B cell (primary cell): ENCODE results near the gene GRAMD1C.

Experiments
- CTCF ChIP-seq: fragments of 200-600 bp; IDR thresholded peaks from one replicate; pipeline ENCODE4 v1.8.0; 2022; ENCODE audit warnings: antibody characterized with exemption, mild to moderate bottlenecking
- EZH2 ChIP-seq: IDR thresholded peaks from 2 replicates; pipeline ENCODE4 v1.6.1; 2012; ENCODE audit warnings: borderline replicate concordance, low read depth, mild to moderate bottlenecking, moderate library complexity, low read length; ENCODE audit not compliant: insufficient read depth, poor library complexity, severe bottlenecking

- TF ChIP-seq CTCF, result no peak
- TF ChIP-seq EZH2, result no peak
Measured at GRCh38 chr3:113852506-113852905, 13.9 kb downstream of the GRAMD1C start.
